ENCODE measurements around the gene PTPN11. TPM values are rescaled to one million over a fixed set of nuclear protein-coding genes. Genes with fewer than 3 reads are reported as not detected.

Gene PTPN11
- total and polyA plus RNA-seq, 10 of the 15 experiments (the other 5 are each of a cell fraction or from before 2014, with no cell fraction given), result 14.6 to 85.2 (median 58.6) TPM

DNA sequence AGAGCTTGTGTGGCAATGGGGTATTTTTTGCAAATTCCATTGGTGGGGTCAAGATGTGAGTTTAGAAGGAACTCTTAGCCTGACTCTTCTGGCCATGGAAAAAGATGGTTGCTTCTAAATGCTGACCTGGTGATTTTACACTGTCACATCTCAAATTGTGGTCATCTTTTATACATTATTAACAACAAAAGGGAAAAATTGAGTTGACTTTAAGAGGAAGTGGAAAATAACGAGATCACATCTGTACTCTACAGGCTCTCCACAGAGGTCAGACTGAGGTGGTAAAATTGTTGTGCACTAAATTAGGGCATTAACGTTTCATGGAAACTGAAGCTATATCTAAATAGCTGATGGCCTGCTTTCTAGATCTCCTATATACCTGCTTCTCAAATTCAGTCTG, 44.7 kb downstream of the PTPN11 start (continued):
- TF ChIP-seq SREBF1 (IDR thresholded peaks at IDR 0.05; ENCODE audit: low read length) (no peak), RB1 (IDR thresholded peaks at IDR 0.05; ENCODE audit: borderline replicate concordance) (no peak), KLF5 (IDR thresholded peaks at IDR 0.05; ENCODE audit: partially characterized antibody) (no peak), RELA (IDR thresholded peaks at IDR 0.05; ENCODE audit: borderline replicate concordance, partially characterized antibody) (no peak), ZNF24 (IDR thresholded peaks at IDR 0.05) (no peak), CTCF (IDR thresholded peaks at IDR 0.05 in 2 of 3, conservative IDR thresholded peaks at IDR 0.05 in 1 of 3; ENCODE audit: control insufficient read depth in 2 of 3, extremely low read depth in 1 of 3, insufficient read depth in 1 of 3, low read depth in 3 of 3, low read length in 3 of 3) (no peak), USF2 (IDR thresholded peaks at IDR 0.05; ENCODE audit: borderline replicate concordance, low read depth, low read length) (no peak), TARDBP (IDR thresholded peaks at IDR 0.05; ENCODE audit: borderline replicate concordance) (no peak), MAX (IDR thresholded peaks at IDR 0.05; ENCODE audit: low read depth, low read length) (no peak), CBFB (IDR thresholded peaks at IDR 0.05; ENCODE audit: low read depth) (no peak), NFIC (IDR thresholded peaks at IDR 0.05; ENCODE audit: low read depth, low read length) (no peak), JUNB (IDR thresholded peaks at IDR 0.05) (no peak), EED (IDR thresholded peaks at IDR 0.05; ENCODE audit: low read depth) (no peak), RAD21 (IDR thresholded peaks at IDR 0.05; ENCODE audit: insufficient read depth, low read depth, low read length) (no peak), MTA2 (IDR thresholded peaks at IDR 0.05; ENCODE audit: low read depth) (peak; percentile 62), MEF2B (IDR thresholded peaks at IDR 0.05; ENCODE audit: partially characterized antibody, poor library complexity, severe bottlenecking) (peak; percentile 23), E2F8 (IDR thresholded peaks at IDR 0.05; ENCODE audit: low read depth, partially characterized antibody) (no peak), SIX5 (IDR thresholded peaks at IDR 0.05; ENCODE audit: low read depth, low read length, severe bottlenecking) (no peak), CHD1 (IDR thresholded peaks at IDR 0.05; ENCODE audit: low read depth, low read length) (no peak), HDAC2 (IDR thresholded peaks at IDR 0.05) (no peak), ZBED1 (IDR thresholded peaks at IDR 0.05; ENCODE audit: borderline replicate concordance) (no peak), ZNF384 (IDR thresholded peaks at IDR 0.05; ENCODE audit: borderline replicate concordance, low read depth, low read length) (no peak), SP1 (IDR thresholded peaks at IDR 0.05; ENCODE audit: low read depth, low read length) (no peak), IRF4 (IDR thresholded peaks at IDR 0.05; ENCODE audit: low read depth, low read length) (no peak)
- TF ChIP-seq, protein P1, sequence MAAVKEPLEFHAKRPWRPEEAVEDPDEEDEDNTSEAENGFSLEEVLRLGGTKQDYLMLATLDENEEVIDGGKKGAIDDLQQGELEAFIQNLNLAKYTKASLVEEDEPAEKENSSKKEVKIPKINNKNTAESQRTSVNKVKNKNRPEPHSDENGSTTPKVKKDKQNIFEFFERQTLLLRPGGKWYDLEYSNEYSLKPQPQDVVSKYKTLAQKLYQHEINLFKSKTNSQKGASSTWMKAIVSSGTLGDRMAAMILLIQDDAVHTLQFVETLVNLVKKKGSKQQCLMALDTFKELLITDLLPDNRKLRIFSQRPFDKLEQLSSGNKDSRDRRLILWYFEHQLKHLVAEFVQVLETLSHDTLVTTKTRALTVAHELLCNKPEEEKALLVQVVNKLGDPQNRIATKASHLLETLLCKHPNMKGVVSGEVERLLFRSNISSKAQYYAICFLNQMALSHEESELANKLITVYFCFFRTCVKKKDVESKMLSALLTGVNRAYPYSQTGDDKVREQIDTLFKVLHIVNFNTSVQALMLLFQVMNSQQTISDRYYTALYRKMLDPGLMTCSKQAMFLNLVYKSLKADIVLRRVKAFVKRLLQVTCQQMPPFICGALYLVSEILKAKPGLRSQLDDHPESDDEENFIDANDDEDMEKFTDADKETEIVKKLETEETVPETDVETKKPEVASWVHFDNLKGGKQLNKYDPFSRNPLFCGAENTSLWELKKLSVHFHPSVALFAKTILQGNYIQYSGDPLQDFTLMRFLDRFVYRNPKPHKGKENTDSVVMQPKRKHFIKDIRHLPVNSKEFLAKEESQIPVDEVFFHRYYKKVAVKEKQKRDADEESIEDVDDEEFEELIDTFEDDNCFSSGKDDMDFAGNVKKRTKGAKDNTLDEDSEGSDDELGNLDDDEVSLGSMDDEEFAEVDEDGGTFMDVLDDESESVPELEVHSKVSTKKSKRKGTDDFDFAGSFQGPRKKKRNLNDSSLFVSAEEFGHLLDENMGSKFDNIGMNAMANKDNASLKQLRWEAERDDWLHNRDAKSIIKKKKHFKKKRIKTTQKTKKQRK (IDR thresholded peaks at IDR 0.05; ENCODE audit: low read depth, low read length), result no peak

All from GM12878 (cell line).